ENCODE data around the gene GLIS2. TPM values are rescaled to one million over a fixed set of nuclear protein-coding genes. Genes with fewer than 3 reads are reported as not detected.

GLIS2 gene
- total RNA-seq, 1 donor from 2014 or later: 21.5 TPM

DNA sequence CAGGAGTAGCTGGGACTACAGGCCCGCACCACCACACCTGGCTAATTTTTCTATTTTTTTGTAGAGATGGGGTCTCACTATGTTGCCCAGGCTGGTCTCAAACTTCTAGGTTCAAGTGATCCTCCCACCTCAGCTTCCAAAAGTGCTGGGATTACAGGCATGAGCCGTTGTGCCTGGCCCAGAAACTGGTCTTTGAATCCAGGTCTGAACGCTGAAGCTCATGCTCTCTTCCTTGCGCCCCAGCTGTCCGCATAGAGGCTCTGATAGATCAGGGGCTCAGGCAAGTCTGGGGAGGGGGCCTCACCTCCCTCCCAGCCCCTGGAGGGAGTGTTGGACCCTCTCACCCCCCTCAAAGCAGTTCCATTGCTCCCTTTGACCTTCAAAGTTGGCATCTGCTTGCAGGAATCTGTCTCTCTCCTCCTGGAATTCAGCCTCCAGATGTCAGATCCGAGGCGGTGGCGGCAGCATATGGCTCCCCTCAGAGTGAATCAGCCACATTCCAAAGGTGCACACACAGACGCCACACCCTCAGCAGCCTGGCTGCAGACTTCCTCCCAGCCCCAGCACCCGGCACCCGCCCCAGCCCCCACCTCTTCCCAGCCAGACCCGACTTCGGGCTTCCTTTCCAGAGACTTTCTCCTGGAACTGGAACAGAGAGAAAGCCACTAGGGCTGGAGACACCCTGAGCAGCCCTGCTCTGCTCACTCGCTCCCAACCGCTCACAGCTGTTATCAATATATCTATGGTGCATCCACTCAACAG is 16.9 kb upstream of the GLIS2 start:
- intact Hi-C loops (cut with DNase I): no loop called here
- H3K9me3 ChIP-seq: no peaks in the 10 kb centered on the region
- no peaks in the 10 kb centered on the region for H3K27me3 ChIP-seq (ENCODE audit: low read depth)
- H3K4me1 ChIP-seq: peaks cover 30% of the 10 kb centered on the region
- TF ChIP-seq, protein P1, sequence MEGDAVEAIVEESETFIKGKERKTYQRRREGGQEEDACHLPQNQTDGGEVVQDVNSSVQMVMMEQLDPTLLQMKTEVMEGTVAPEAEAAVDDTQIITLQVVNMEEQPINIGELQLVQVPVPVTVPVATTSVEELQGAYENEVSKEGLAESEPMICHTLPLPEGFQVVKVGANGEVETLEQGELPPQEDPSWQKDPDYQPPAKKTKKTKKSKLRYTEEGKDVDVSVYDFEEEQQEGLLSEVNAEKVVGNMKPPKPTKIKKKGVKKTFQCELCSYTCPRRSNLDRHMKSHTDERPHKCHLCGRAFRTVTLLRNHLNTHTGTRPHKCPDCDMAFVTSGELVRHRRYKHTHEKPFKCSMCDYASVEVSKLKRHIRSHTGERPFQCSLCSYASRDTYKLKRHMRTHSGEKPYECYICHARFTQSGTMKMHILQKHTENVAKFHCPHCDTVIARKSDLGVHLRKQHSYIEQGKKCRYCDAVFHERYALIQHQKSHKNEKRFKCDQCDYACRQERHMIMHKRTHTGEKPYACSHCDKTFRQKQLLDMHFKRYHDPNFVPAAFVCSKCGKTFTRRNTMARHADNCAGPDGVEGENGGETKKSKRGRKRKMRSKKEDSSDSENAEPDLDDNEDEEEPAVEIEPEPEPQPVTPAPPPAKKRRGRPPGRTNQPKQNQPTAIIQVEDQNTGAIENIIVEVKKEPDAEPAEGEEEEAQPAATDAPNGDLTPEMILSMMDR (IDR thresholded peaks at IDR 0.05): no peak
- H3K27ac ChIP-seq: peak overlapping the region; percentile 88
- H3K4me3 ChIP-seq: peak overlapping the region; percentile 17
- peak; percentile 96 to 99 for ATAC-seq
- peak; percentile 88 for DNase-seq
- H3K36me3 ChIP-seq: peaks cover 3% of the 10 kb centered on the region

DNA sequence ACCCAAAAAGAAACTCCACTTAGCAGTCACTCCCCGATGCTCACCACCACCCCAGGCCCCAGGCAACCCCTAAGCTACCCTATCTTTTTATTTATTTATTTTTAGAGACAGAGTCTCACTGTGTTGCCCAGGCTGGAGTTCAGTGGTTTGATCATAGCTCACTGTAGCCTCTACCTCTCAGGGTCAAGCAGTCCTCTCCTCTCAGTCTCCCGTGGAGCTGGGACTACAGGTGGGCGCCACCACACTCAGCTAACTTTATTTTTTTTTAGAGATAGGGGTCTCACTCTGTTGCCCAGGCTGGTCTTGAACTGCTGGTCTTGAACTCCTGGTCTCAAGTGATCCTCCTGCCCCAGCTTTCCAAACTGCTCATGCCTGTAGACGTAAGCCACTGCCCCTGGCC is 14.7 kb upstream of the GLIS2 start:
- DNase-seq (no peak), ATAC-seq (no peak)
- H3K4me3 ChIP-seq: no peak overlapping the region
- TF ChIP-seq, protein P1 (IDR thresholded peaks at IDR 0.05): no peak
- H3K27ac ChIP-seq: no peak overlapping the region
- H3K4me1 ChIP-seq: peaks cover 27% of the 10 kb centered on the region
- H3K36me3 ChIP-seq: peaks cover 3% of the 10 kb centered on the region
- no peaks in the 10 kb centered on the region for H3K9me3 ChIP-seq
- intact Hi-C loops (cut with DNase I): no loop called here
- H3K27me3 ChIP-seq (ENCODE audit: low read depth): no peaks in the 10 kb centered on the region

DNA sequence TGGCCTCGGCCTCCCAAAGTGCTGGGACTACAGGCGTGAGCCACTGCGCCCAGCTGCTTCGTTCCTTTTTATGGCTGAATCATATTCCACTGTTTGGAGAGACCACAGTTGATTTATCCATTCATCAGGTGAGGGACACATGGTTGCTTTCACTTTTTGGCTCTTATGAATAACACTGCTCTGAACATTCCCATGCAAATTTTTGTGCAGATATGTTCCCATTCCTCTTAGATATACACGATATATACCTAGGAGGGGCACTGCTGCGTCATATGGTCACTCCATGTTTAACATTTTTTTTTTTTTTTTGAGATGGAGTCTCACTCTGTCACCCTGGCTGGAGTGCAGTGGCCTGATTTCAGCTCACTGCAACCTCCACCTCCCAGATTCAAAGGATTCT is 13.9 kb upstream of the GLIS2 start:
- intact Hi-C loops (cut with DNase I): no loop called here

DNA sequence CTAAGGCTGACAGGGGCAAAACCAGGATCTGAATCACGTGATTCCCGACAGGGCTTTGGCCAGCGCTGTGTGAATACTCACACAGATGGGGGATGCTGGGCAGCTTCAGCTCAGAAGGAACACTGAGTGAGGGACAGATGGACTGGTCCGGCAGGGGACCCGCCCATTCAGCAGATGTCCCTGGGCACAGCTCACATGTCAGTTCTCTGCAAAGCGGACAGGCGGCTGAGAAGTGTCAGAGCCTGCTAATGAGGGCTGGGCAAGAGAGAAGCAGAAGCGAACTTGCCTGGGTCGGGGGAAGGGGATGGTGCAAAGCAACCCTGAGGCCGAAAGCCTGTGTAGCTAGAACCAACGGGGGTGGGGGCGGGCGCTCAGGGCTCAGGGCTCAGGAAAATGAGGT is 11.9 kb upstream of the GLIS2 start:
- Histone ChIP-seq H3K4me1 (peaks cover 34% of the 10 kb centered on the region), H3K9me3 (no peaks in the 10 kb centered on the region), H3K36me3 (peaks cover 3% of the 10 kb centered on the region), H3K27me3 (ENCODE audit: low read depth) (no peaks in the 10 kb centered on the region), H3K4me3 (no peak overlapping the region), H3K27ac (no peak overlapping the region)
- DNase-seq (no peak), ATAC-seq (no peak)
- TF ChIP-seq, protein P1 (IDR thresholded peaks at IDR 0.05): no peak
- intact Hi-C loops (cut with DNase I): no loop called here

More for the DNA sequence above, 13.9 kb upstream of the GLIS2 start:
- Histone ChIP-seq H3K27ac (no peak overlapping the region), H3K4me1 (peaks cover 35% of the 10 kb centered on the region), H3K36me3 (peaks cover 3% of the 10 kb centered on the region), H3K9me3 (no peaks in the 10 kb centered on the region), H3K4me3 (no peak overlapping the region), H3K27me3 (ENCODE audit: low read depth) (no peaks in the 10 kb centered on the region)
- TF ChIP-seq, protein P1 (IDR thresholded peaks at IDR 0.05): no peak
- DNase-seq (no peak), ATAC-seq (no peak)

DNA sequence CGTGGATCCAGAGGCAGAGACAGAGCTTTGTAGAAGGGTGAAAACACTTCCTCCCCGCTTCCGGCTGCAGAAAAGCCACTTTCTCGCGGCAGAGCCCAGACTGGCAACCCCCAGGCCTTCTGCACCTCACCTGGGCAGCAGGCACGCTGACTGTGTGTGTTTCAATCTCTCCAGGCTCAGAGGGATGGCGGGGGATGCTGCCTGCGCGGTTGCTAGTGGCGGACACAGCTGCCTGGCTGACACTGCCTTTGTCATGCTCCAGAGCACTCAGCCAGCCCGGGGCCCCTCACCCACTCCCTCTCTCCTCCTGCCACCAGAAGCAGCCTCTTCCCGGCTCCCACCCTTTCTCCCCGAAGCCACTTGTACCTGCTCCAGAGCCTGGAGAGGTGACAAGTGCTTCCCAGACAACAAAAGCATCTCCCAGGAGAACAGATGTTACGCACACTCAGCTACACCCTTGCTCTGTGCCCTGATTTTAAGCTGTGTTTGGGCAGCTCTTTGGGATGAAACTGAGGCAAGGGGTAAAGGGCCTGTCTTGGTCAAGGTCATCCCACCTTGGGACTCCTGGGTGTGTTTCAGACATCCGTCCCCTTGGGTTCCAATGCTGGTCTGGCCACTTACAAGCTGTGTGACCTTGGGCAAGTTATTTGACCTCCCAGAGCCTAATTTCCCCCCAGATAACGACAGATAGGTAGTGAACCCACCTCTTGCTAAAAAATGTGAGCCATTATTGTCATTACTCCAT is 9.2 kb upstream of the GLIS2 start:
- Histone ChIP-seq H3K4me3 (peak overlapping the region; percentile 62), H3K36me3 (no peaks in the 10 kb centered on the region), H3K9me3 (no peaks in the 10 kb centered on the region), H3K27ac (peak overlapping the region; percentile 92), H3K27me3 (ENCODE audit: low read depth) (no peaks in the 10 kb centered on the region), H3K4me1 (peaks cover 29% of the 10 kb centered on the region)
- ATAC-seq: peak in 1 of 2 donors; percentile 0
- DNase-seq: no peak
- intact Hi-C loops (cut with DNase I): no loop called here
- TF ChIP-seq, protein P1 (IDR thresholded peaks at IDR 0.05): no peak

Measured in lower lobe of right lung (tissue), 2 donors.